ENCODE measurements around the gene LHFPL3. TPM values are rescaled to one million over a fixed set of nuclear protein-coding genes. Genes with fewer than 3 reads are reported as not detected.

Gene LHFPL3
- total RNA-seq, 1 experiment from 2014 or later, result not detected

- H3K4me1 Mint-ChIP-seq, result peaks cover 23 to 32% of the 10 kb centered on the region in 2 experiments
- no peaks in the 10 kb centered on the region for H3K79me1 ChIP-seq (ENCODE audit: insufficient read depth, low read depth, low read length, poor library complexity, severe bottlenecking)
Measured at GRCh38 chr7:104814671-104815400, 486.4 kb downstream of the LHFPL3 start.

More at GRCh38 chr7:104814671-104815400, 486.4 kb downstream of the LHFPL3 start:
- TF ChIP-seq CTCF (conservative IDR thresholded peaks at IDR 0.05), result no peak
- H2BK5ac ChIP-seq (ENCODE audit: insufficient read length, low read length), result no peak overlapping the region
- no peak overlapping the region for H2AFZ ChIP-seq (ENCODE audit: low read length)
- Mint-ChIP-seq H3K36me3 (ENCODE audit: insufficient read depth in 1 of 3, low read depth in 3 of 3) (no peaks in the 10 kb centered on the region), H3K9me3 (no peaks in the 10 kb centered on the region), H3K4me3 (no peak overlapping the region), H3K27me3 (ENCODE audit: low read depth) (peaks cover 5% of the 10 kb centered on the region; the same call in 1 of the 2 replicates), H3K27ac (no peak overlapping the region)
- H3T11ph ChIP-seq (ENCODE audit: low read length), result no peak overlapping the region
- H3K79me2 ChIP-seq (ENCODE audit: insufficient read depth, low read length), result no peaks in the 10 kb centered on the region
- H4K91ac ChIP-seq (ENCODE audit: insufficient read length, low read depth, low read length), result no peak overlapping the region
- H2BK120ac ChIP-seq (ENCODE audit: low read depth, low read length, poor library complexity, severe bottlenecking), result no peak overlapping the region
- no peak overlapping the region for H2AK5ac ChIP-seq (ENCODE audit: insufficient read length, low read length)
- no peaks in the 10 kb centered on the region for H3K27me3 ChIP-seq (ENCODE audit: insufficient read depth, low read length)
- no peaks in the 10 kb centered on the region for H3K9me3 ChIP-seq (ENCODE audit: control insufficient read depth, low read depth, low read length)
- H3K56ac ChIP-seq (ENCODE audit: insufficient read length, low read depth, low read length), result no peak overlapping the region
- 0 out of 2 replicates have a peak overlapping the region, but pooled peaks have one; percentile 50 for H3K14ac ChIP-seq (ENCODE audit: insufficient read depth, low read length)
- no peaks in the 10 kb centered on the region for H3K4me1 ChIP-seq (ENCODE audit: insufficient read depth, low read length)
- no peak overlapping the region for H2BK20ac ChIP-seq (ENCODE audit: low read depth, low read length, poor library complexity, severe bottlenecking)
- H3K18ac ChIP-seq (ENCODE audit: insufficient read length, low read depth, low read length), result no peak overlapping the region
- DNase-seq, result no peak
- H3K4ac ChIP-seq (ENCODE audit: low read depth, low read length), result no peak overlapping the region
- no peak overlapping the region for H3K27ac ChIP-seq (ENCODE audit: insufficient read length, low read depth, low read length)
- no peaks in the 10 kb centered on the region for H4K20me1 ChIP-seq (ENCODE audit: control insufficient read depth, insufficient read depth, insufficient read length)
- H4K8ac ChIP-seq (replicated peaks; ENCODE audit: insufficient read length, low read depth, low read length), result no peak overlapping the region
- no peak overlapping the region for H2BK15ac ChIP-seq (ENCODE audit: low read depth, low read length)
- H4K5ac ChIP-seq (ENCODE audit: insufficient read length, low read depth, low read length), result no peak overlapping the region
- H2BK12ac ChIP-seq (ENCODE audit: insufficient read length, low read depth, low read length), result no peak overlapping the region
- no peak overlapping the region for H3K23ac ChIP-seq (ENCODE audit: insufficient read length, low read depth, low read length)
- no CpG with 5 or more reads among the region's 17 CpGs for WGBS (ENCODE audit: extremely low coverage, insufficient read length, low lambda C conversion rate)
- H3K9ac ChIP-seq (ENCODE audit: extremely low read depth, insufficient read length, low read length), result no peak overlapping the region
- H3K4me2 ChIP-seq (ENCODE audit: insufficient read depth, insufficient read length, low read length), result no peak overlapping the region
- no peaks in the 10 kb centered on the region for H3K23me2 ChIP-seq (ENCODE audit: insufficient read length, low read depth, low read length, poor library complexity, severe bottlenecking)
